Stimulated activated CD8-positive, alpha-beta memory T cell treated with anti-CD3 and anti-CD28 coated beads, Interleukin-4, amount 100 ng/mL, for 4 hours (primary cell): ENCODE data around the gene INTS1.
"Not testable (repeated sequence)": the region's sequence is repeated elsewhere in the genome, so short reads cannot be mapped to it uniquely, and the experiment has no call there.

ENCODE experiments used
- DNase-seq, 2 donors: peaks; one replicate each; pipeline ENCODE4 v3.0.0-alpha.2; 2020; ENCODE audit warnings: low read depth in 2 of 2, low spot score in 1 of 2

The INTS1 gene

GRCh38 chr7:1531263-1531978 lies 27.2 kb upstream of the INTS1 start:
- DNase-seq, result peak in 1 of 2 donors; percentile 23

- DNase-seq, result no peak
Measured at GRCh38 chr7:1530946-1531262, 26.7 kb upstream of the INTS1 start.

GRCh38 chr7:1529383-1530116 lies 25.4 kb upstream of the INTS1 start:
- DNase-seq, result no peak

GRCh38 chr7:1526271-1526754 lies 22.1 kb upstream of the INTS1 start:
- no peak for DNase-seq

- no peak for DNase-seq
Measured at GRCh38 chr7:1525409-1525808, 21.2 kb upstream of the INTS1 start.

GRCh38 chr7:1523844-1524243 lies 19.7 kb upstream of the INTS1 start:
- DNase-seq, result no peak

- no peak for DNase-seq
Measured at GRCh38 chr7:1523208-1523607, 19.0 kb upstream of the INTS1 start.

GRCh38 chr7:1521456-1521855 lies 17.3 kb upstream of the INTS1 start:
- DNase-seq, result no peak

GRCh38 chr7:1520539-1521234 lies 16.5 kb upstream of the INTS1 start:
- no peak for DNase-seq

GRCh38 chr7:1519322-1519922 lies 15.2 kb upstream of the INTS1 start:
- DNase-seq, result not testable (repeated sequence)

GRCh38 chr7:1516586-1517251 lies 12.5 kb upstream of the INTS1 start:
- no peak for DNase-seq

GRCh38 chr7:1515509-1515967 lies 11.3 kb upstream of the INTS1 start:
- DNase-seq, result not testable (repeated sequence)

GRCh38 chr7:1514995-1515401 lies 10.8 kb upstream of the INTS1 start:
- no peak for DNase-seq

- no peak for DNase-seq
Measured at GRCh38 chr7:1514407-1514806, 10.2 kb upstream of the INTS1 start.

- no peak for DNase-seq
Measured at GRCh38 chr7:1513657-1514095, 9.5 kb upstream of the INTS1 start.

- DNase-seq, result no peak
Measured at GRCh38 chr7:1512781-1513656, 8.8 kb upstream of the INTS1 start.

- no peak for DNase-seq
Measured at GRCh38 chr7:1511444-1512422, 7.5 kb upstream of the INTS1 start.

GRCh38 chr7:1510780-1511154 lies 6.6 kb upstream of the INTS1 start:
- DNase-seq, result no peak

- no peak for DNase-seq
Measured at GRCh38 chr7:1509226-1509625, 5.0 kb upstream of the INTS1 start.
